Anterior cingulate cortex (tissue), 58 donors: ENCODE measurements around the gene HEXA.

Experiments used
- DNase-seq, 58 donors: peaks; one replicate each; lab custom pipeline; 2025; lab: John Stamatoyannopoulos, UW

HEXA gene

DNA sequence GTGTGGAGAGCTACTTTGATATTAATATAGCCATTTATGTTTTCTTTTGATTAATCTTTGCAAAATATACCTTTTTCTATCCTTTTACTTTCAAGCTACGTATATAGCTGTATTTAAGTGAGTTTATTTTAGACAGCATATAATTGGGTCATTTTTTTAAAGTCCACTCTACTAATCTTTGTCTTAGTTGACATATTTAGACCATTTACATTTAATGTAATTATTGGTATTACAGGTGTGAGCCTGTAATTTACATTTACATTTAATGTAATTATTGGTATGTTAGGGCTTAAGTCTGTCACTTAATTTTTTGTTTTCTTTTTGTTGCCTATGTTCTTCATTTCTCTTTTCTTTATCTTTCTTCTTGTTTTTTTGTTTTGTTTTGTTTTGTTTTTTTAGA lies 52.1 kb downstream of the HEXA start:
- DNase-seq = no peak

- DNase-seq = peak in 57 of 58 donors; percentile 21 to 93 (median 81)
Observed at GRCh38 chr15:72319985-72320671, 55.7 kb downstream of the HEXA start, which contains the start of gene CELF6. Gene CELF6, minus strand, starts transcription at chr15:72320157. Its CDS starts 283 bp downstream, at chr15:72319874.

DNA sequence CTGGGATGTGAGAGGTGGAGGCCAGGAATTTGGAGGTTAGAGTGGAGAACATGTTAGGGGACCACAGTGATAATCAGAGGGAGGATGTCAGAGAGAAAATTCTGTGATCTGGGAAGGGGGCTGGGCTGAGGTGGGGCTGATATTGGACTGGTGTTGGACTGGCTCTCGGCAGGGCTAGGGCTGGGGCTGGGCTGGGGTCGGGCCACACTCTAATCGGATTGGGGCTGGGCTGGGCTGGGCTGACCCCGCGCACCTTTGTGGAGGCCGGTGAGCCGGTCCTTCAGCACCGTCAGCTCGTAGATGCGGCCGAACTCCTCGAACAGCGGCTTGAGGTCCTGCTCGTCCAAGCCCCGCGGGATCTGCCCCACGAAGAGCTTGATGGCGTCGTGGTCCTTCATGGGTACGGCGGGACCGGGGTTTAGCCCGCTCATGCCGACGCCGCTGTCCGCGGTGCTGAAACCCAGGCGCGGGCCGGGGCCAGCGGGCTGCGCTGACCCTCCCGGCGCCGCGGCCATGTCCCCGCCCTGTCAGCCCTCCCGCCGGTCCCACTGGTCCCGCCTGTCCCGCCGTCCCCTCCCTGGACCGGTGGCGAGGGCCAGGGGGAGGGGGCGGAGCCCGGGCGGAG lies 56.3 kb downstream of the HEXA start:
- peak in 19 of 58 donors; percentile 37 to 83 (median 64) for DNase-seq

- DNase-seq = peak in 1 of 58 donors; percentile 25
Observed at GRCh38 chr15:72318408-72318942, 57.3 kb downstream of the HEXA start.

DNA sequence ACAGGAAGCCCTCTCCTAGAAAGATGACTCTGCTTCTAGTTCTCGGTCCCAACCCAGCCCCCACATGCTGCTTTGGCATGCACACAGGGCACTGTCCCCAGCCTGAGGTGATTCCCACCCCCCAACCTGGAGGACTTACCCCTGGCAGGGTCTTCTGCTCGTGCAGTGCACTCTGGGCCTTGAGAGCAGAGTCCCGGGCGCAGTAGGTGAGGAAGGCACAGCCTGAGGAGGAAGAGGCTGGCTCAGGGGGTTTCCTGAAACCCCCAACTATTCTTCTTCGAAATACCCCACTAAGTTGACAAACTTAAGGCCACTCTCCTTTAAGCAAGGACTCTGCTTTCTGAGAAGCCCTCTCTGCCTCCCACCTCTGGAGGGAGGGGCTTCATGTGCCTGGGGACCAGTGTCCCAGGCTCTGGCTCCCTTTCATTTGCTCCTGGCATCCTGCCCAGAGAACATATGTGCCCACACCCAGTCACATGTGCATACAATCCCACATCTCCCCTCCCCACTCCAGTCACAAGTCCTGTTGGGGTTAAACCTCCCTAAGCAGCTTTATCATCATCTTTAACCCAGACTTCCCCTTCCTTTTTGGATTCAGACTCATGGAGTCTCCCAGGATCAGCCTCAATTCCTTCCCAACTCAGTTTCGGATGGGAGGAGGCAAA lies 60.0 kb downstream of the HEXA start:
- DNase-seq = peak in 1 of 58 donors; percentile 8

GRCh38 chr15:72313881-72314280 lies 61.9 kb downstream of the HEXA start:
- DNase-seq = no peak

DNA sequence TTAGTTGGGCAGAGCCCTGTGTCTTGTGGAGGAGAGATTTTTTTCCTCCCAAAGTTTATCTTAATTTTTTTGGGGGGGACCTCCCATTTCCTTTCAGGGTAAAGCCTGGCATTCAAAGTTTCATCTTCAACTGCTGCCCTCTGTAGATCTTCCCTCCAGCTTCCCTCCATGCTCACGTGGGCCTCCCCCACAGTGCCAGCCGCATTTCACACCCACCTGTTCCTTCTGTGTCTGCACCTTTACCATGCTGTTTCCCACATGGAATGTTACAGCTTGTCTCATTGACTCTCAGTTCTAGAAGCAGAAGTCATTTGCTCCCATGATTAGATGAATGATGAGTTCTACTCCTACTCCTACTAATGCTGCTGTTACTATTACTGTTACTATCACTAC lies 62.4 kb downstream of the HEXA start:
- peak in 2 of 58 donors; percentile 5 to 43 for DNase-seq

DNA sequence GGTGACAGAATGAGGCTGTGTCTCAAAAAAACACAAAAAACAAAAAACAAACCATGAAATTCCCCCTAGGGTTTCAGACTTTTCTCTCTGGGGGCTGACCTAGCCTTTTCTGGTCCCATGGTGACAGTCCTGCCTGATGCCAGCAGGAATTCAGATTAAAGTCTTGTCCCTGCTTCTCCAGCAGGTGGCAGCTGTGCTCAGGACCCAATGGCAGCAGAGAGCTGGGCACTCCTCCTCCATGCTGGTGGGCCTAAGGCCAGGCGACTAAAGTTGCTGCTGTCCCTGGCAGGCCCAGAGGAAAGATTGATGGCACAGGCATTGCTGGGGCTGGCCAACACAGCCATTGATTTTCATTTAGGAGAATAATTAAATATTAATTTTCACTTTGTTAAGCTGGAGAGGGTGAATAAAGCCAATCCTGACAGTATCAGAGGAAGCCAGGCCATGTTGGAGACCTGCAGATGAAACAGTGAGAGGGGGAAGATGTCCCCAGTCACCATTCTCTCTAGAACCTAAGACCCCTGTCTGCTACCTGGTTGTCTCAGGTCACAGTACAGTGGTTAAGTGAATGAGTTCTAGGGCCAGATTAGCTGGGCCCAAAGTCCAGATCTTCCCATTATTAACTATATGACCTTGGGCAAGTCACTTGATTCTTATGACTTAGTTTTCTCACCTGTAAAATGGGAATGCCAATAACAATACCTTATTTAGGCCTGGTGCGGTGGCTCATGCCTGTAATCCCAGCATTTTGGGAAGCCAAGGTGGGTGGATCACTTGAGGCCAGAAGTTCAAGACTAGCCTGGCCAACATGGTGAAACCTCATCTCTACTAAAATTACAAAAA lies 63.0 kb downstream of the HEXA start:
- peak in 42 of 58 donors; percentile 9 to 81 (median 35) for DNase-seq

DNA sequence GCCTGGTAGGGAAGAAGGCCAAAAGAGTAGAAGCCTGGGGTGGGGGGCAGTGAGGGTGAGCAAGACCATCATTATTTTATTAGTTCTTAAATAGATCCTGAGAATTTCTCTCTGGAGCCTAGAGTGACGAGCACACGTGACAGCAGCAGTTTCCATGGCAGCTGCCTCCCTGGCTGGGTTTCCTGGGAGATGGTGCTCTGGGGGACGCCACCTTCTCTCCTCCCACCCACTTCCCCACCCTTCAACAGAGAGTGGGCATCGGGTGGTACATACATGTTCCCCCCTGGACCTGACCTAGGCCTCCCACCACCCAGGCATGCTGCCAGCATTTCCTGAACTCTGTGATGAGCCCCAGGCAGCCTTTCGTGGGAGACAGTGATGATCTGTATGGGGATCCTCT lies 68.8 kb downstream of the HEXA start:
- DNase-seq = peak in 14 of 58 donors; percentile 8 to 49 (median 35)

DNA sequence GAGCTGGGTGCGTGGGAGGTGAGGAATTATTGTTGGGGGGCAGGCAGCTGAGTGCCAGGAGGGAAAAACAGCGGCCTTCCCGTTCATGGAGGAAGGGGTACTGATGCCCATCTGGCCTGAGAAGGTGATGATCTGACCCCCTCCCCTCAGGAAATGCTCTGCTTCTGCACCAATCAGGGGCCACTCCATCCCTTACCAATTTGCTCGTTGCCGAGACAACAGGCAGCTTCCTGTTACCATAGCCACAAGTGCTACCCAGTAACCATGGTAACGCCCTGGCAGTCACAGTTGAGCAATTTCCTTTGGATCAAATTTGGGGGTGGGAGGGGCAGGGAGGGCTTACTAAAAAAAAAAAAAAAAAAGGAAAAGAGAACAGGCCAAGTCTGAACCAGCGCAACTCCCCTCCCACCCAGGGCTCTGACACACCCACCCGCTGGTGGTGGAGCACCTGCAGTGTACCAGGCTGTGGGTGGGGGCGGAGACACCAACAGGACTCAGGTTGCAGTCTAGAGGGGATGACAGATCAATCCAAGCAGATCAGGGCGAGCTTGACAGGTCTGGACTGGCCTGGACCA lies 69.5 kb downstream of the HEXA start:
- peak in 45 of 58 donors; percentile 9 to 84 (median 58) for DNase-seq

- no peak for DNase-seq
Observed at GRCh38 chr15:72304596-72304995, 71.2 kb downstream of the HEXA start.

DNA sequence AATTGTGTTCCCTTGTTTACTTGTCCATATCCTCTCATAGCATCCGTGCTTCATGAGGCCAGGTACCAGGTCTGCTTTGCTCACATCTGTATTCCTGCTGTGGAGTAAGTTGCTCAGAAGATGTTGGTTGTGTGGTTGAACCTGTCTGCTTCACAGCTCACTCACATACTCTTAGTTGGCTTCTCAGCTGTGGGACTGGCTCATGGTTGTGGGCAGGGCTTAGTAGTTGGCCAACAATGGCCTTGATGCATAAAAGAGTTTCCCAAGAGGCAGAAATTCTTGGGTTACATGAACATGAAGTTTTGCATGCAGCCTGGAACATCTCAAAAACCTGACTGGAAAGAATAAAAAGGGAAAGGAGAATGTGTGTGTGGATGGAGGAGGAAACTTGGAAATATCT lies 72.9 kb downstream of the HEXA start:
- no peak for DNase-seq
